ENCODE data around the gene DNAJC2.

Gene DNAJC2, protein sequence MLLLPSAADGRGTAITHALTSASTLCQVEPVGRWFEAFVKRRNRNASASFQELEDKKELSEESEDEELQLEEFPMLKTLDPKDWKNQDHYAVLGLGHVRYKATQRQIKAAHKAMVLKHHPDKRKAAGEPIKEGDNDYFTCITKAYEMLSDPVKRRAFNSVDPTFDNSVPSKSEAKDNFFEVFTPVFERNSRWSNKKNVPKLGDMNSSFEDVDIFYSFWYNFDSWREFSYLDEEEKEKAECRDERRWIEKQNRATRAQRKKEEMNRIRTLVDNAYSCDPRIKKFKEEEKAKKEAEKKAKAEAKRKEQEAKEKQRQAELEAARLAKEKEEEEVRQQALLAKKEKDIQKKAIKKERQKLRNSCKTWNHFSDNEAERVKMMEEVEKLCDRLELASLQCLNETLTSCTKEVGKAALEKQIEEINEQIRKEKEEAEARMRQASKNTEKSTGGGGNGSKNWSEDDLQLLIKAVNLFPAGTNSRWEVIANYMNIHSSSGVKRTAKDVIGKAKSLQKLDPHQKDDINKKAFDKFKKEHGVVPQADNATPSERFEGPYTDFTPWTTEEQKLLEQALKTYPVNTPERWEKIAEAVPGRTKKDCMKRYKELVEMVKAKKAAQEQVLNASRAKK

DNA sequence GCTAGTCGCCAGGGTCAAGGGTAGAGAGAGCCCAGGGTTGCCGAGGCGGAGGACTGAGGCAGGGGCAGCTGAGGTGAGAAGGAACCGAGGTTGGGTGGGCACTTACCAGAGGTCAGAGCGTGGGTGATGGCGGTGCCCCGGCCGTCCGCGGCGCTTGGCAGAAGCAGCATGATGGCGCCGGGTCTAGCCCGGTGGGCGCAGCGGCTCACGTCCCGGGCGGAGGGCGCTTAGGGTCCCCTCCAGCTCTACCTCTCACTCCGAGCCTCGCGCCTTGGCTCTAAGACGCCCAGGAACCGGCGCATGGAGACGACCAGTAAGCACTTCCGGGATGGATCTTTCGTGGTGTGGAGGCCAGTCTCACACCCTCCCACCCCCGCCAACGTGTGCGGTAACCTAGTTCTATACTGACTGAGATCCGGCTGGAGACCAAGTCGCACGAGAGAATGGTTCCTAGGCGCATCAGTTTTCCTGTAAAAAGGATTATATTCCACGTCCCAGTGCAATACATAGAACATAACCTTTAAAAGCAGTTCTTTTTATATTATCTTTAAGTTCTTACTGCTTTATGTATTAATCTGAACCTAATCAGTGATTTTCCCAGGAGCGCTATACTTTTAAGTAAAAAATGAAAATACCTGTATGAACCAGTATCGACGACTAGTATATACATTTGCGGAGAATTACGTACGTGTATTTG is at the start of gene DNAJC2:
TSS of gene DNAJC2 (minus strand) at position 315 of the 697 bp plus-strand sequence. CDS start at position 170, 145 bp downstream.
- DNase-seq (ENCODE audit: low spot score): peak; percentile 86

DNA sequence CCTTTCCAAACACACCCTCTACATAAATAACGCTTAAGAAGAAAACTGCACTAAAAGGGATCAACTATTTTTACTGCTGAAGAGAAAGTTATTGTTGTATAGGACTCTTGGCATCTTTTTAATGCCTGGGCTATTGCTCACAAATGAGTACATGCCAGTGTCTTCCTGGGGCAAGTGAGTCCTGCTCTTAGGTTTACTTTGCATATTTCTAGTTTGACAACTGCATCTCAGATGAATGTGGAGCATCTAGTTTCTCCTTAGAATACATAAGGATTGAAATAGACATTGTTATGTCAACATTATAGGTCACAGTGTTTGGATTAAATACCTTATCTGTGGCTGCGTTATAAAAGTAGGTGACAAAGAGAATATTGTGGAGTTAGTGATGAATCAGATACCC is 47.4 kb upstream of the DNAJC2 start:
- no peak for DNase-seq (ENCODE audit: low spot score)

DNA sequence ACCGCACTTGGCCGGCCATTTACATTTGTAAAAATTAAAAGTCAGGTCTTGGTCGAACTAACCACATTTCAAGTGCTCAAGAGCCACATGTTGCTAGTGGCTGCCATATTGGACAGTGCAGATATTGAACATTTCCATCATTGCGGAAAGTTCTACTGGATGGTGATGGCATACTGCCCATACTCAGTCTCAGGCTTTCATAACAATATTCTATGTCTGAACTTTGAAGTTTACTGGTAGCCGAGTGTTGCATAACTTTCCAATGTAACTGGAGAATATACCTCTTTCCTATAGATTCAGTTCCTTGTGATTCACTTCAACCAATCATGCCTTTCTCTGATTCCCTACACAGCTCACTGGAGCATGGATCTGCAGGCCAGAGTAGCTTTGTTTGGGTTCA is 46.6 kb upstream of the DNAJC2 start:
- DNase-seq (ENCODE audit: low spot score): no peak

DNA sequence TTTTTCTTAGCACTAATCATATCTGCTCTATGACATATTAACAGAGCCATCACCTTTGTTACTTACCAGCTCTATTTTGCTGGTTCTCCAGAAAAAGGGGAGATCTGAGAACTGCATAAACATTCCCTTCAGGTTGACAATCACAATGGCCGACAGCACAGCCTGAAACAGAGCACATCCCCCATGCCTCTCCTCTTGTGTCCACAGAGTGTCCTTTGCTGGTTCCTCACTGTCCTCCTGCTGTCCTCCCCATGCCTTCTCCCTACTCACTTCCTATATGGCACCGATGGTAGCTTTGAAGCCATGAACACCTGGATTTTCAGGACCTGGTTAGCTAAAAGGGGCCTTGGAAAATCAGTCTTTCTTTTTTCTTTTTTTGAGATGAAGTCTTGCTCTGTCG is 44.7 kb upstream of the DNAJC2 start:
- no peak for DNase-seq (ENCODE audit: low spot score)

DNA sequence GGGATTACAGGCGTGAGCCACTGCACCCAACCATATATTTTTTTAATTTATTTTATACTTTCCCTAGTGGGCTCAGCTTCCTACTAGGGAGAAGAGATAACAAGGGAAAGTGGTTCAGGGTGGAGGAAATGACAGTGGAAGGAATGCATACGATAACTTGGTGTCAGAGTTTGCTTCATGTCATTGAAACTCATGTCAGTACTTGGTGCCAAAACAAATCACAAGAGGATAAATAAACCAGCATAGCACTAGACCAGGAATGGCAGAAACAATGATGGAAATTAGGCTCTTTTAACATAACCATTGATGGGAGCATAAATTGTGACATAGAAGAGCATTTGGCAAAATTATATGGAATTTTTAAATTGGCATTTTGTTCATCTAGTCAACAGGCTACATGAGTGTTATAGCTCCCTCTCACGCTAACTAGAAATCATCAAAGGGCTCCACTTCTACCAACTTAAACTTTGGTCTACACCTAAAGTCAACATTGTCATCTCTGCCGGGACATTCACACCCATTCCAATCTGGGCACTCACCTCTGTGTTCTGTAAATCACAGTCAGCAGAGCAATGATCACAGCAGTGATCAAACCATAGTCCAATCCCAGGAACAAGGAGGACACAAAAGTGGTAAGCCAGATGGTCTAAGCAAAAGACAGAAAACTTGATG is 44.0 kb upstream of the DNAJC2 start:
- DNase-seq (ENCODE audit: low spot score): no peak

DNA sequence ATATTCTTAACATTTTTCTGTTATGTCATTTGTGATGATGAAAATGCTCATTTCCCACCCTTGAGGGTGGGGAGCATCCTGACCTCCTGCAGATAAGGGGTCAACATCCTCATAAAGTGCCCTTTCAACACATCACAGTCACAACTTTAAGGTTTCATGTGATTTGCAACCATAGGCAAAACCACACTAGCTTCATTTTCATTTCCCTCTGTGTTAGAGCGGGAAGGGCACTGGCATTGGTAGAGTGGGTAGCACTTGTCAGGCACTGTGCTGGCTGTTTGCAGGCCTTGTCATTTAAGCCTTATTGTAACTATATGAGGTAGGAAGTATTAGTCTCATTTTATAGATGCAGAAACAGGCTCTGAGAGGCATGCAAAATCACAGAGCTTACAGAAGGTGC is 42.7 kb upstream of the DNAJC2 start:
- no peak for DNase-seq (ENCODE audit: low spot score)

DNA sequence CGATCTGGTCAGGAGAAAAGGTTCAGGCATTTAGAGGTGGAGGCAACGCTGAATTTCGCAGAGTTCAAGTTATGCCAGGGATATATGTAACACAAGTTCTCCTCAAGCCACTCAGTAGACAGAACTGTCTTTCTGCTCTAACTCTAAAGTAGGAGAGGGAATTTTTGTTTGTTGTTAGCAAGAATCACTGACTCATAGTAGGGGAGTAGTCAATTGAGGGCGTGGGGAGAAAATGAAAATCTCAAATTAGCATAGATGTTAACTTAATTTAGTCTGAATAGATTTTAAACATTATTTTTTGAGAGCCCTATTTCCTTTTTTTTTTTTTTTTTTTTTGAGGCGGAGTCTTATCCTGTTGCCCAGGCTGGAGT is 37.5 kb upstream of the DNAJC2 start:
- DNase-seq (ENCODE audit: low spot score): no peak

DNA sequence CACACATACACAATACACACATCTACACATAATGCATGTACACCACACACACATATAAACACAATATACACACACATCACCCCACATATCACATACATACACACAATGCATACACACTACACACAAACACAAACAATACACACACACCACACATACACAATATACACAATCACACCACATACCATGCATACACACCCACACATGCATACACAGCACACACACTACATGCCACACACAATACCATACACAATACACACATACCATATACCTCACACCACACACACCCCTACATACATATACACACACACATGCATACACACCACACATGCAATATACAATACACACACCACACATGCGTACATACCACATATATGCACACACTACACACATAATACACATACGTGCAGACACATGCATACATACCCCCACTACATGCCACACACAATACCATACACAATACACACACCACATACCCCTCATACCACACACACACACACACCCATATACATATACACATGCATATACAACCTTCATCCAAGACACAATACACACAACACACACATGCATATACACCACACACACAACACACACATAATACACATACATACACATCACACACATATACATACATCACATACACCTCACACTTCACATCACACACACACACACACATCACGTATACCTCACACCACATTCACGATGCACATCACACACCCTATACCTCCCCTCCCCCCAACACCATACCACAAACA is 36.9 kb upstream of the DNAJC2 start:
- no peak for DNase-seq (ENCODE audit: low spot score)

DNA sequence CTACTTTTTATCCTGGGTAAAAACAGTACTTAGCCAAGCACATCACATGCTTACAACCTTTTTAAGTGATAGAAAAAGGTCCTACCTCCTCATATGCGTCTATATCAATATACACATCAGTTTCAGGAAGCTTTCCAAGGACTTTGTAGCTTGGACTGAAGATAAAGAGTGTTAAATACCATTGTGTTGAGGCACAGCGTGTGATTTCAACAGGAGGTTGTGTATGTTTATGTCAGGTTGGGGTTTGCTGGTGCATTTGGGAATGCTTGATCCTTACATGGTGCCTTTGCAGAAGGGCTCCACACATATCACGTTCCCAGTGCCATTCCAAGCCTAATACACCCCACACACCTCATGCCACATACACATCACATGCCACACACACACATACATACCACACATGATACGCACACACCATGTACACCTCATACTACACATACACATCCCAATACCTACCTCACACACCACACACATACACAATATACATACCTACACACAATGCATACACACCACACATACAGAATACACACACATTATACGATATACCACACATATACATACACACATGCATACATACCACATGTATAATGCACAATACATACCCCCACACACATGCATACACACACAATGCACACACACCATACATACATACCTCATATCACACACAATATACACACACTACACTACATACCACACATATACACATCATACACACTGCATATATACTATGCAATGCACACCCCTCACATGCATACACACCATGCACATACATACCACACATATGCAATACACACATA is 36.0 kb upstream of the DNAJC2 start:
- DNase-seq (ENCODE audit: low spot score): no peak

DNA sequence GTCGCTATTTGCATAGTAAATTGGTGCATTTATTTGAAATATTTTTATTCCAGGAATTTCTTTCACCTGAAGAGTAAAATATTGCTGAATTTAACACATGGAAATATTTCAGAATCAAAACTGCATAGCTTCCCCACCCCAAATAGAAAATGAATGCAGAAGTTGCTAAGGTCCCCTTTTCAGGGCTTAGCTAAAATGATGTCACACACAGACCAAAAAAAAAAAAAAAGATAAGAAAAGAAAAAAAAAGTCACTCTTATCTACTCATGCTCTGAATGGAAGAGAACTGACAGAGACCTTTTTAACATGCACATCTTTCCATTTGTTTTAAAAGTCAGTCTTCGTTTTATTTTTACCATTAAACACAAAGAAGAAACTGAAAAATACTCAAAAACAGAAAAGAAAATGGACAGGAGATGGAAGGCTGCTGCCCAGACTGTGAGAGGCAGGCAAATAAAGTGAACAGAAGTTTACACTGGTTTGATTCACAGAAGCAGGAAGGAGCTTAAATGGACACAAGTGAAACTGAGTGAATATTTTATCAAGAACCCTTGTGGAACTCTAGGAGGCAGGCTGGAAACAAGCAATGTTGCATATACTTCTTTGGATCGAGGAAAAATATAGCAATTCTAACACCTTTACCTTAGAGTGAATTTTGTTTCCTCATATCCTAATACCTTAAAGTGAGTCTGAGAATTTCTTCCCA is 34.9 kb upstream of the DNAJC2 start:
- no peak for DNase-seq (ENCODE audit: low spot score)

DNA sequence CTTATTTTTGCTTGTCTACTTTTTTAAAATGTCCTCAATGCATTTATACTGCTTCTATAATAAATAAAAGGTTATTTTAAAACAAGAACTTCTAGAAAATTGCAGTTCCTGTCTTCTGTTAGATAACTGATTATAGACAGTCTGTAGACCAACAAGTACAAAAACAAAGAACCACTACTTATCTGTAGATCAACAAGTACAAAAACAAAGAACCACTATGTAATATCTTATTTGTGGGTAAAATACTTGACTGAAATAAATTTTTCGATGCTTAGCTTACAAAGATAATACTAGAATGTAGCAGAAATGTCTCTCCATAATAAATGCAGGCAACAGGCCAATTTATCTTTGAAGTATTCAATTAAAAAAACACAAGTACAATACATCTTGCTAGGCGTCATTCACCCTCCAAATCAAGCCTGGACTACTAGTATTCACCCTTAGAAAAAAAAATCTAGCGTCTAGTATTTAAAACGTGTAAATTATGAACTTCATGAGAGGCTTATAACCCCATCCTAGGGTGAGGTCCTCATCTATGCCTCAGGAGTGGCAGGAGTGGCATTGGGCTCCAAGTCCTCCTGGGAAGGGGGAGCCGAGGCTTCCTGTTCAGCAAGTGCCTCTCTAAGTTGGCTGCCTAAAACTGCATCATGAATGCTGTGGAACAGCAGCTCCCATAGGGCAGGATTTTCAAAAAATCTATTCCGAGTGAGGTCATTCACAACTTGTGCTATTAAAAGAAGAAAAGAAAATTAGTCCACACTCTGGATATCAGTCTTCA is 29.5 kb upstream of the DNAJC2 start:
- no peak for DNase-seq (ENCODE audit: low spot score)

DNA sequence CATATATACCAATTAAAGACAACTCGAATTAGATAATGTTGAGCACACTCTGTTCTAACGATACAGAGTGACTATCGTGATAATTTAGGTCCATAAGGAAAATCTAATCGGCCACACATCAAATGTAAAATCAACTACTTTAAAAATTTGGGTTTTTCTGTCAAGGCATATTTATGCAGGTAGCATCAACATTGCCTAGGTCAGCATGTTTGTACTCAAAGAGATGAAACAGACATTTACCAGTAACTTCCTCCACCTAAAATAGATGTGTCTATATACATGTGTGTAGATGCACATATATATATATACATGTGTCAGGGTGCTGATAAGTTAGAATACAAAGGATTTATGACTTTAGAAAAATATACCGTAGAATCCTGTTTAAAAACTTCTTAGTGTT is 24.9 kb upstream of the DNAJC2 start:
- DNase-seq (ENCODE audit: low spot score): no peak

DNA sequence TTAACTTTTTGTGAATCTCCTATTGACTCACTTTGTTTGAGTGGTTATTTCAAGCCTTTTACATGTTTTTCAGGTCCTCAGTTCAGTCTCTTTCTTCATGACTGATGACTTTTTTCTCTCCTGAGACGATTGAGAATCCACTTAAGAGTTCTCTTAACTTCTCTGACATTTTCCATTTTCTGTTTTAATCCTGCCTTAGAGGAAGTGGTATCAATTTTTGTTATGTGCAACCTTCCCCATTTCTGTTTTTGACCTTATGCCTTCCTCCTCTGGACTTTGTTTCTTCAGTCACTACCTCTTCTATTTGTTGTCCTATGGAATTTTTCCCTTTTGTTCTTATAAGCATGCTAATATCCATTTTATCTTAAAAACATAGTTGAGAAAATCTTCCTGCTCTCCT is 5.2 kb upstream of the DNAJC2 start:
- DNase-seq (ENCODE audit: low spot score): no peak

DNA sequence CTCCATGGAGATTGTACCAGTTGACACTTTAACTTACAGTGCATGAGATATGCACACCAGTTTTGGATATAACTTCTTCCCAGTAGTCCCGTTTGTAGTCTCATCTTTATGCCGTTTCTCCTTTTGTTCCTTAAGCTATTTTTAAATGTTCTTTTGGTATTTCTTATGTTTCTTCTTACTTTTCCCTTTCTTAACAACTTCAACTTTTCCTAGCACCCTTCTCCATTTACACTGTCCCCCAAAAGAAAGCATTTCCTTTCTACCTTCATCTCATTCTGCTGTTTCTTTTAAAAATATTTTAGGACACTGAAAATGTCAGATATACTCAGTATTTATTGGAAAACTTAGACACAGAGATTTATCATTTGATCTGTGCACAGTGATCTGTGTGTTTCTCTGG is 4.4 kb upstream of the DNAJC2 start:
- no peak for DNase-seq (ENCODE audit: low spot score)

DNA sequence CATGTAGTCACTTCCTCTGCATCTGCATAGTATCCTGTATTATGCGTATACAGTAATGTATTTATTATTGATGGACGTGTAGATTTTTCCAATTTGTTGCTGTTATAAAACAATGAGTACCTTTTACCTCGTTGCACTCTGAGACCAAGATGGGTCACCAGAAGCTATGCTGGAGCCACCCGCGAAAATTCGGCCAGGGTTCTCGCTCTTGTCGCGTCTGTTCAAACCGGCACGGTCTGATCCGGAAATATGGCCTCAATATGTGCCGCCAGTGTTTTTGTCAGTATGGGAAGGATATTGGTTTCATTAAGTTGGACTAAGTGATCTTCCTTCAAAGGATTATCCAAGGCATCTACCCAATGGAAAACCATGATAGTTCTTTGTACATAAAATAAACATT is 3.9 kb upstream of the DNAJC2 start:
- DNase-seq (ENCODE audit: low spot score): no peak

DNA sequence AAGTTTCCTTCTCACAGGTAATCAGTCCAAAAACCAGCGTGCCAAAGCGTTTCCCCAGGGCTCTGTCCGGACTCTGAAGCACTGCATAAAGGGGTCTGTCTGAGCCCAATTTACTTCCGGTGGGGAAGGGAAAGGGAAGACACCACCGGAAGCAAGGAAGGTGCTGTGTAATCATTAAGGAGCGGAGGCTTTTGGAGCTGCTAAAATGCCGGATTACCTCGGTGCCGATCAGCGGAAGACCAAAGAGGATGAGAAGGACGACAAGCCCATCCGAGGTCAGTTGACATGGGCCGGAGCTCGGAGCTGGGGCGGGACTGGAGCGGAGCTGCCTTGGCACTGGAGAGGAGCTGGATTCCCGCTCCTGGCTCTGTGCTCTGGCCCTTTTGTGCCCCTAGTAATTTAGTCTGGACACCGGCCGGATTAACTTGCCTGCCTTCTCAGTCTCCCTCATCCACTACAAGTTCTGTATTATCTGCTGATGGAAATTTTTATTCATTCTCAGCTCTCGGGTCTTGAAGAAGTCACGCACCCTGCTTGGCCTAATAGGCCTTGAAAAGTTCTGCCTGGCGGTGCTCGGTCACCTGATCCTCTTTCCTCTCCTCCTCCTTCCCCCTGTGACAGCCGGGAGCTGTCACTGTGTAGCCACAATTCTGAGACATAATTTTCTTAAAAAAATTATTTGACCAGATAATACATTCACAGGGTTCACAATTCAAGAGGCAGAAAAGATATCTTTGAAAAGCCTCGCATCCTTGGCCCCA is 3.1 kb upstream of the DNAJC2 start, which contains the start of gene PSMC2:
TSS of gene PSMC2 (plus strand) at position 137 of the 761 bp plus-strand sequence. CDS start at position 206, 69 bp downstream.
- DNase-seq (ENCODE audit: low spot score): peak; percentile 86

DNA sequence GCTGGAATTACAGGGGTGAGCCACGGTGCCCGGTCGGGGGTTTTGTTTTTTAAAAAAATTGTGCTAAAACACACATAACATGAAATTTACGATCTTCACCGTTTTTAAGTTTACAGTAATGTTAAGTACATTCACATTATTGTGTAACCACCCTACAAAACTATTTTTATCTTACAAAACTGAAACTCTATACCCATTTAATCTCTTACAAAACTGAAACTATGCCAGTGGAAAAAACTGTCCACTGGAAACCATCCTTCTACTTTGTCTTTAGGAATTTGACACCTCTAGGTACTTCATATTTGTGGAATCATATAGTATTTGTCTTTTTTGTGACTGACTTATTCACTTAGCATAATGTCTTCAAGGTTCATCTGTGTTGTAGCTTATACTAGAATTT is 1.8 kb upstream of the DNAJC2 start:
- DNase-seq (ENCODE audit: low spot score): no peak

DNA sequence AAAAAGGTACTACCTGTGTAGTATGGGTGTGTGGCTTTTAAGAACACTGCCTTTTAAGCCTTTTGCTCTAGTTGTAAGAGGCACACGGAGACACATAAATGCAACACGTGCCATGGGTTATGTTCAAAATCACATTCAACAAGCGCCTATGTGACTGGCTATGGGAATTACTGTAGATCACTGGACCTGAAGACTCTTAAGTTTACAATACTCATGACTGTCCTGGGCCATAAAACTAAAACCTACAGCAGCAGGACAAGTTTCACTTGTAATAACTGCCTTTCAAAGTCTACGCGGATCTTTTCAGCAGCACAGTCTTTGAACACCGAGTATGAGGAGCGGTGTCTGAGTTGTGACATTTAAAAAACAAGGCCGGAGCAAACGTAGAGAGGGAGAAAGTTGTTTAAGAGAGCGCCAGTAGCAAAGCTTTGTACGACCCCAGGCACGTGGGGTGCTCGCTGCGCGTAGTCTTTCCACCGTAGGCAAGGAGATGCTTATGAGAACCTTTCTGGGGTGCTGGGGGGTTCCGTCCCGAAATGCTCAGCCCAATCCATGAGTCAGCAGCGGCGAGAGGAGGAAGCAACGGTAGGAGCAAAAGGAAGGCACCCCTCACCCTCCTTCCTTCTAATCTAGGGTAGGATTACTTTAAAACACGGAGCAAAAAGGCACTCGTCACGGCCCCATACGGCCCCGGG is 662 bp downstream of the DNAJC2 start:
- peak; percentile 7 for DNase-seq (ENCODE audit: low spot score)
